Measurements from ENCODE around the gene BRIP1.

DNA sequence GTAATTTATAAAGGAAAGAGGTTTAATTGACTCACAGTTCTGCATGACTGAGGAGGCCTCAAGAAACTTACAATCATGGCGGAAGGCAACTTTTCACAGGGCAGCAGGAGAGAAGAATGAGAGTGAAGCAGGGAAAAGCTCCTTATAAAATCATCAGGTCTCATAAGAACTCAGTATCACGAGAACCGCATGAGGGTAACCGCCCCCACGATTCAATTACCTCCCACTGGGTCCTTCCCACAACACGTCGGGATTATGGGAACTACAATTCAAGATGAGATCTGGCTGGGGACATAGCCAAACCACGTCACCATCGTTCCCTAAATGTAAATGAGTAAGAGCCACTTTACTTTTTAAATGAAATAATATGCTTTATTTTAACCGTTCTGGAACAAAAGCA lies 182.4 kb downstream of the BRIP1 start:
- TF ChIP-seq MYC (IDR thresholded peaks at IDR 0.05; ENCODE audit: low read depth, low read length) (no peak), MYC (CRISPR knock-in tag; IDR thresholded peaks at IDR 0.05; ENCODE audit: borderline replicate concordance, low read depth) (no peak), EZH2 (IDR thresholded peaks at IDR 0.05; ENCODE audit: borderline replicate concordance, low read depth, low read length) (no peak), REST (IDR thresholded peaks at IDR 0.05; ENCODE audit: borderline replicate concordance) (no peak), REST (CRISPR knock-in tag; IDR thresholded peaks at IDR 0.05; ENCODE audit: low read depth) (no peak), TEAD4 (IDR thresholded peaks at IDR 0.05; ENCODE audit: low read length) (no peak), TEAD4 (CRISPR knock-in tag; IDR thresholded peaks at IDR 0.05; ENCODE audit: borderline replicate concordance) (no peak), MXI1 (IDR thresholded peaks at IDR 0.05; ENCODE audit: low read depth, low read length) (no peak), ZNF699 (CRISPR knock-in tag; IDR thresholded peaks at IDR 0.05; ENCODE audit: insufficient replicate concordance) (no peak), FOXM1 (IDR thresholded peaks at IDR 0.05; ENCODE audit: low read depth) (no peak), FOXM1 (CRISPR knock-in tag; IDR thresholded peaks at IDR 0.05; ENCODE audit: low read depth) (no peak), FOXP1 (CRISPR knock-in tag; IDR thresholded peaks at IDR 0.05) (no peak)
- TF ChIP-seq, protein P1, sequence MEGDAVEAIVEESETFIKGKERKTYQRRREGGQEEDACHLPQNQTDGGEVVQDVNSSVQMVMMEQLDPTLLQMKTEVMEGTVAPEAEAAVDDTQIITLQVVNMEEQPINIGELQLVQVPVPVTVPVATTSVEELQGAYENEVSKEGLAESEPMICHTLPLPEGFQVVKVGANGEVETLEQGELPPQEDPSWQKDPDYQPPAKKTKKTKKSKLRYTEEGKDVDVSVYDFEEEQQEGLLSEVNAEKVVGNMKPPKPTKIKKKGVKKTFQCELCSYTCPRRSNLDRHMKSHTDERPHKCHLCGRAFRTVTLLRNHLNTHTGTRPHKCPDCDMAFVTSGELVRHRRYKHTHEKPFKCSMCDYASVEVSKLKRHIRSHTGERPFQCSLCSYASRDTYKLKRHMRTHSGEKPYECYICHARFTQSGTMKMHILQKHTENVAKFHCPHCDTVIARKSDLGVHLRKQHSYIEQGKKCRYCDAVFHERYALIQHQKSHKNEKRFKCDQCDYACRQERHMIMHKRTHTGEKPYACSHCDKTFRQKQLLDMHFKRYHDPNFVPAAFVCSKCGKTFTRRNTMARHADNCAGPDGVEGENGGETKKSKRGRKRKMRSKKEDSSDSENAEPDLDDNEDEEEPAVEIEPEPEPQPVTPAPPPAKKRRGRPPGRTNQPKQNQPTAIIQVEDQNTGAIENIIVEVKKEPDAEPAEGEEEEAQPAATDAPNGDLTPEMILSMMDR (IDR thresholded peaks at IDR 0.05 in 2 of 3, conservative IDR thresholded peaks at IDR 0.05 in 1 of 3; ENCODE audit: insufficient read depth in 2 of 3, low read depth in 1 of 3, low read length in 3 of 3), result no peak
- TF ChIP-seq, protein P2, sequence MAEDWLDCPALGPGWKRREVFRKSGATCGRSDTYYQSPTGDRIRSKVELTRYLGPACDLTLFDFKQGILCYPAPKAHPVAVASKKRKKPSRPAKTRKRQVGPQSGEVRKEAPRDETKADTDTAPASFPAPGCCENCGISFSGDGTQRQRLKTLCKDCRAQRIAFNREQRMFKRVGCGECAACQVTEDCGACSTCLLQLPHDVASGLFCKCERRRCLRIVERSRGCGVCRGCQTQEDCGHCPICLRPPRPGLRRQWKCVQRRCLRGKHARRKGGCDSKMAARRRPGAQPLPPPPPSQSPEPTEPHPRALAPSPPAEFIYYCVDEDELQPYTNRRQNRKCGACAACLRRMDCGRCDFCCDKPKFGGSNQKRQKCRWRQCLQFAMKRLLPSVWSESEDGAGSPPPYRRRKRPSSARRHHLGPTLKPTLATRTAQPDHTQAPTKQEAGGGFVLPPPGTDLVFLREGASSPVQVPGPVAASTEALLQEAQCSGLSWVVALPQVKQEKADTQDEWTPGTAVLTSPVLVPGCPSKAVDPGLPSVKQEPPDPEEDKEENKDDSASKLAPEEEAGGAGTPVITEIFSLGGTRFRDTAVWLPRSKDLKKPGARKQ (CRISPR knock-in tag; IDR thresholded peaks at IDR 0.05), result no peak
